HepG2 (cell line): Measurements from ENCODE around the gene TRH.

Source experiments
- CTCF ChIP-seq: sonication (generic); formaldehyde crosslinking; IDR thresholded peaks from 2 replicates; pipeline ENCODE4 v1.5.0; 2020; ENCODE audit warnings: mild to moderate bottlenecking, missing genetic modification reagents, moderate library complexity
- EZH2 ChIP-seq: conservative IDR thresholded peaks from 2 replicates; pipeline ENCODE4 v1.6.1; 2012; ENCODE audit warnings: mild to moderate bottlenecking, low read depth, low read length, moderate library complexity
- KLF12 ChIP-seq: sonication (generic); formaldehyde crosslinking; IDR thresholded peaks from 2 replicates; pipeline ENCODE4 v1.4.0; 2020; ENCODE audit warnings: missing genetic modification reagents, borderline replicate concordance
- NFE2L1 ChIP-seq: sonication (generic); formaldehyde crosslinking; IDR thresholded peaks from 2 replicates; pipeline ENCODE4 v1.4.0; 2020; ENCODE audit warnings: missing genetic modification reagents, mild to moderate bottlenecking, borderline replicate concordance
- RFX5 ChIP-seq: IDR thresholded peaks from 2 replicates; pipeline ENCODE4 v1.6.1; 2011; ENCODE audit warnings: low read depth, low read length, improper control_type of control experiment
- SKIL ChIP-seq: sonication (generic); formaldehyde crosslinking; IDR thresholded peaks from 2 replicates; pipeline ENCODE4 v1.8.0; 2022; ENCODE audit warnings: missing genetic modification reagents, mild to moderate bottlenecking, moderate library complexity, borderline replicate concordance
- ZBTB7A ChIP-seq: sonication (generic); formaldehyde crosslinking; IDR thresholded peaks from 2 replicates; pipeline ENCODE4 v1.8.0; 2022; ENCODE audit warnings: mild to moderate bottlenecking, missing genetic modification reagents
- ZNF207 ChIP-seq: fragments of 450-650 bp; IDR thresholded peaks from 2 replicates; pipeline ENCODE4 v1.6.1; 2016; ENCODE audit warnings: antibody characterized with exemption, borderline replicate concordance
- ZNF619 ChIP-seq: sonication (generic); formaldehyde crosslinking; IDR thresholded peaks from 2 replicates; pipeline ENCODE4 v1.4.0; 2020; ENCODE audit warnings: mild to moderate bottlenecking, missing genetic modification reagents
- ZNF639 ChIP-seq: conservative IDR thresholded peaks from 2 replicates; pipeline ENCODE4 v1.6.1; 2018; ENCODE audit warnings: missing genetic modification reagents

- TF ChIP-seq SKIL (CRISPR knock-in tag) (no peak), ZNF619 (CRISPR knock-in tag) (no peak), ZBTB7A (CRISPR knock-in tag) (no peak), ZNF639 (no peak), NFE2L1 (no peak), EZH2 (no peak), RFX5 (no peak), ZNF207 (no peak), CTCF (CRISPR knock-in tag) (no peak), KLF12 (CRISPR knock-in tag) (no peak)
Observed at GRCh38 chr3:129989414-129989813, 14.9 kb downstream of the TRH start.
